Hepatocyte (in vitro differentiated cells): ENCODE measurements around the gene KIF17.

Experiments
- EZH2phosphoT487 ChIP-seq: fragments of 200-600 bp; sonication (generic); IDR thresholded peaks from one replicate; pipeline ENCODE4 v1.6.1; 2018; ENCODE audit warnings: antibody characterized with exemption, mild to moderate bottlenecking, low read depth, moderate library complexity; ENCODE audit not compliant: unreplicated experiment, severe bottlenecking
- TF ChIP-seq, protein P1 (sequence below): fragments of 200-600 bp; sonication (generic); IDR thresholded peaks from 2 replicates; pipeline ENCODE4 v1.5.1; 2016; ENCODE audit warnings: antibody characterized with exemption, mild to moderate bottlenecking; ENCODE audit not compliant: poor library complexity

- TF ChIP-seq, protein P1, sequence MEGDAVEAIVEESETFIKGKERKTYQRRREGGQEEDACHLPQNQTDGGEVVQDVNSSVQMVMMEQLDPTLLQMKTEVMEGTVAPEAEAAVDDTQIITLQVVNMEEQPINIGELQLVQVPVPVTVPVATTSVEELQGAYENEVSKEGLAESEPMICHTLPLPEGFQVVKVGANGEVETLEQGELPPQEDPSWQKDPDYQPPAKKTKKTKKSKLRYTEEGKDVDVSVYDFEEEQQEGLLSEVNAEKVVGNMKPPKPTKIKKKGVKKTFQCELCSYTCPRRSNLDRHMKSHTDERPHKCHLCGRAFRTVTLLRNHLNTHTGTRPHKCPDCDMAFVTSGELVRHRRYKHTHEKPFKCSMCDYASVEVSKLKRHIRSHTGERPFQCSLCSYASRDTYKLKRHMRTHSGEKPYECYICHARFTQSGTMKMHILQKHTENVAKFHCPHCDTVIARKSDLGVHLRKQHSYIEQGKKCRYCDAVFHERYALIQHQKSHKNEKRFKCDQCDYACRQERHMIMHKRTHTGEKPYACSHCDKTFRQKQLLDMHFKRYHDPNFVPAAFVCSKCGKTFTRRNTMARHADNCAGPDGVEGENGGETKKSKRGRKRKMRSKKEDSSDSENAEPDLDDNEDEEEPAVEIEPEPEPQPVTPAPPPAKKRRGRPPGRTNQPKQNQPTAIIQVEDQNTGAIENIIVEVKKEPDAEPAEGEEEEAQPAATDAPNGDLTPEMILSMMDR = no peak
- TF ChIP-seq EZH2phosphoT487 = no peak
Measured at GRCh38 chr1:20767271-20767670, 49.5 kb upstream of the KIF17 start.
